Right lobe of liver (tissue), 6 donors: ENCODE data around the gene CALML3. TPM values are rescaled to one million over a fixed set of nuclear protein-coding genes. Genes with fewer than 3 reads are reported as not detected.

Source experiments
- ATAC-seq, 4 donors: fragments of 200-7000 bp; cut with Tn5 transposase; one replicate each; pipeline ENCODE4 v1.9.1; 2020; ENCODE audit warnings: mild to moderate bottlenecking in 4 of 4, moderate library complexity in 4 of 4
- DNase-seq, 3 donors: peaks; one replicate each; pipeline ENCODE4 v3.0.0-alpha.2; 2020
- H3K27ac ChIP-seq, 3 donors: fragments of 200-600 bp; one replicate each; pipeline ENCODE4 v1.8.0; 2022
- H3K27me3 ChIP-seq, 2 donors: fragments of 200-600 bp; one replicate each; pipeline ENCODE4 v1.8.0; 2022
- H3K36me3 ChIP-seq, 4 donors: fragments of 200-600 bp; sonication (generic) in 1 of 4; one replicate each; pipeline versions ENCODE4 v1.5.1 to v1.8.0; 2017 to 2022; ENCODE audit warnings: control low read depth in 1 of 4
- H3K4me1 ChIP-seq, 4 donors: fragments of 200-600 bp; sonication (generic) in 1 of 4; one replicate each; pipeline versions ENCODE4 v1.5.1 to v1.8.0; 2017 to 2022; ENCODE audit warnings: control low read depth in 1 of 4
- H3K4me3 ChIP-seq, 3 donors: fragments of 200-600 bp; one replicate each; pipeline ENCODE4 v1.8.0; 2022
- H3K9me3 ChIP-seq, 4 donors: fragments of 200-600 bp; sonication (generic) in 1 of 4; one replicate each; pipeline versions ENCODE4 v1.5.1 to v1.8.0; 2017 to 2022; ENCODE audit warnings: control low read depth in 1 of 4
- POLR2A ChIP-seq: fragments of 450-650 bp; IDR thresholded peaks from one replicate; pipeline ENCODE4 v1.6.1; 2017; ENCODE audit warnings: antibody characterized with exemption, mild to moderate bottlenecking
- WGBS: methylation state at CpG from one replicate; pipeline ENCODE4 v1.1.6; 2018; ENCODE audit warnings: low coverage, low lambda C conversion rate; ENCODE audit not compliant: insufficient coverage; ENCODE audit errors: missing lambda C conversion rate; 5-methylcytosine and 5-hydroxymethylcytosine counted together
- intact Hi-C, 2 donors: fragments of 100-400 bp; cut with DNase I; formaldehyde crosslinking; loops; one replicate each; pipeline versions ENCODE4 v1.11.2 to v1.14.1; 2022
- total RNA-seq, 6 experiments: library from RNA; depleted of rRNA in 2 of 6; stranded (reverse); fragments of >200 nt in 2 of 6; fragmentation: NEBNext Ultra II Directional in 3 of 6; extraction: Animal tissue kit (Norgen Biotek cat#: 25700) in 3 of 6; gene quantifications; one replicate each; pipeline versions ENCODE4 v1.1.0 to v1.2.4, GENCODE V29; 2016 to 2023
- TF ChIP-seq, protein P1 (sequence below), 4 donors: fragments of 200-600 bp in 3 of 4; fragments of 450-650 bp in 1 of 4; IDR thresholded peaks; one replicate each; pipeline versions ENCODE4 v1.5.1 to v1.8.0; 2016 to 2022; ENCODE audit warnings: antibody characterized with exemption in 4 of 4, mild to moderate bottlenecking in 2 of 4
- donor health status: DM: no; HTN: yes; CAD: no.
- donor health status: DM: no; HTN: no; CAD: no.
- donor health status: DM: no; HTN: no; CAD: no.
- donor health status: DM: no; HTN: yes; CAD: no.
- donor health status: DM: no; HTN: yes; CAD: no.

CALML3 gene
- total RNA-seq, 6 experiments from 2014 or later = 0.22 TPM; not detected in 5

DNA sequence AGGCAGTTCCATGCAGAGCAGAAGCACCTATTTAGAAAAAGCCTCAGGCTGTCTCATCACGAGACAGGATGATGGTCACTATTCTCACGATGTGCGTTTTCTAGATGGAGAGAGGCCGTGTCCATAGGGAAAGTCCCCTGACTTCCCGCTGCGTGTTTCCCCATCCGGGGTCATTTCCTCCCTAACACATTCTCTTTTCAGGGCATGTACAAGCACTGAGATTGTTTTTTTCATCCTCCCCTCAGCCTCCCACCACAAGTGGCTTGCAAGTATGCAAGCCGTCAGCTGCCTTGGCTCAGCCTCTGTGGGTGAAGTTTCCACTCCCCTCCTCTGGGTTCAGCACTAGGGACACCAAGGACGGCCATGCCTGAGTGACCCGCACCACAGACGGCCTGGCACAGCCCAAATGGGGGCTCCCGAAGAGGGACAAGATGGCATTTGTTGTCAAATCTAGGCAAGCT lies 22.7 kb upstream of the CALML3 start:
- intact Hi-C loops = no loop called here
- Histone ChIP-seq H3K27ac (no peak overlapping the region), H3K27me3 (no peaks in the 10 kb centered on the region), H3K4me1 (no peaks in the 10 kb centered on the region), H3K36me3 (no peaks in the 10 kb centered on the region), H3K4me3 (no peak overlapping the region), H3K9me3 (no peaks in the 10 kb centered on the region)
- ATAC-seq (no peak), DNase-seq (no peak)
- WGBS = 69% methylated on average over 6 of the region's 12 CpGs
- TF ChIP-seq, protein P1, sequence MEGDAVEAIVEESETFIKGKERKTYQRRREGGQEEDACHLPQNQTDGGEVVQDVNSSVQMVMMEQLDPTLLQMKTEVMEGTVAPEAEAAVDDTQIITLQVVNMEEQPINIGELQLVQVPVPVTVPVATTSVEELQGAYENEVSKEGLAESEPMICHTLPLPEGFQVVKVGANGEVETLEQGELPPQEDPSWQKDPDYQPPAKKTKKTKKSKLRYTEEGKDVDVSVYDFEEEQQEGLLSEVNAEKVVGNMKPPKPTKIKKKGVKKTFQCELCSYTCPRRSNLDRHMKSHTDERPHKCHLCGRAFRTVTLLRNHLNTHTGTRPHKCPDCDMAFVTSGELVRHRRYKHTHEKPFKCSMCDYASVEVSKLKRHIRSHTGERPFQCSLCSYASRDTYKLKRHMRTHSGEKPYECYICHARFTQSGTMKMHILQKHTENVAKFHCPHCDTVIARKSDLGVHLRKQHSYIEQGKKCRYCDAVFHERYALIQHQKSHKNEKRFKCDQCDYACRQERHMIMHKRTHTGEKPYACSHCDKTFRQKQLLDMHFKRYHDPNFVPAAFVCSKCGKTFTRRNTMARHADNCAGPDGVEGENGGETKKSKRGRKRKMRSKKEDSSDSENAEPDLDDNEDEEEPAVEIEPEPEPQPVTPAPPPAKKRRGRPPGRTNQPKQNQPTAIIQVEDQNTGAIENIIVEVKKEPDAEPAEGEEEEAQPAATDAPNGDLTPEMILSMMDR (IDR thresholded peaks at IDR 0.05) = no peak
- no peak for TF ChIP-seq POLR2A

DNA sequence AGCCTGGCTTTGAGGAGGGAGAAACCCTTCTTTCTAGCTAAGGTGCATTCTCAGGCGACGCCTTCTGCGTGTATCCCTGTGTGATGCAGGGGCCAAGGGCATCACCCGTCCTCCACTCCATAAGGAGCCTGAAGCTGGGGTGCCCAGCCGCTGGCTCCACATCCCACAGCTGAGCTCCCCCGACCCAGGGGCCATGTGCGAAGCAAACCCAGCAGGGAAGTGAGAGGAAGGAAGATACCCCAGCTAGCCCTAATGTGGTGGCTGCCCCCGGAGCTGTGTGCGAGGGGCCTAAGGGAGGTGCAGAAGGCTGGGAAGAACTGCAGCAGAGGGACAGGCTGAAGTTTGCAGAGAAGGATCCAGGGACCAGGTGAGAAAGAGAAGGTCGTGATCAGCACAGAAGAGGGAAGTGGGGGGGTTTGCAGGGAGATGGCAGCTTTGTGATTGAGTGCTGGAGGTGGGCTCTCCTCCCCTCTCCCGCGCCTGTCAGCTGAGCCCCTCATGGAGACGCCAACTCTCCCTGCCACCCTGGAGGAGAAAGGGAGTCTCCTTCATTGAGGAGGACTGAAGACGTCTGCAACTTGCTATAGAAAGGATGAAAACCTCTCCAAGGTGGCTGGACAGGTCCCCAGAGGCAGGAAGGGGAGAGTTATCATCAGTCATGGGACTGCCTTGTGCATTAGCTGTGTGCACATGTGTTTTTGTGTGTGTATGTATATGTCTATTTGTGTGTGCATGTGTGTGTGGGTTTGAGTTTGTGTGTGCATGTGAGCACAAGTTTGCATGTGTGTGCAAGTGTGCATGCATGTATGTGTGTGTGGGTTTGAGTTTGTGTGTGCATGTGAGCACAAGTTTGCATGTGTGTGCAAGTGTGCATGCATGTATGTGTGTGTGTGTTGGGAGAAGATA lies 21.9 kb upstream of the CALML3 start:
- no peak for TF ChIP-seq POLR2A
- TF ChIP-seq, protein P1 (IDR thresholded peaks at IDR 0.05) = no peak
- no peaks in the 10 kb centered on the region for H3K27me3 ChIP-seq
- H3K9me3 ChIP-seq = no peaks in the 10 kb centered on the region
- WGBS = 60% methylated on average over 1 of the region's 14 CpGs
- H3K4me1 ChIP-seq = no peaks in the 10 kb centered on the region
- ATAC-seq (no peak), DNase-seq (no peak)
- H3K36me3 ChIP-seq = no peaks in the 10 kb centered on the region
- no peak overlapping the region for H3K4me3 ChIP-seq
- no peak overlapping the region for H3K27ac ChIP-seq
- intact Hi-C loops = no loop called here

DNA sequence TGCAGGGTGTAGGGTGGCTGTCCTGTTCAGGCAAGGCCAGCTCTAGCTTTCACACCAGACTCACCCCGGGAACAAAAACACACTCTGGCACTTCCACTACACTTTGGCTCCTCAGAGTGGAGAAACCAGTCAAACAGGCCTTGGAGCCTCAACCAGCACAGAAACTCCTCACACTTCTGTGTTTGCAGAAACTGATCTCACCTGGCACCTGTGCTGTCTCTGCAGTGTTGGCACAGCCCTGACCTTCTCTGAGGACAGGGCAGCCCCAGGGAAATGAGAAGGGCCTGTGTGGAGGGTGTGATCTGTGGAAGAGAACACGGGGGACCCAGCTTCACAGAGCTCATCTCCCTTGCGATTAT lies 21.3 kb upstream of the CALML3 start:
- Histone ChIP-seq H3K27me3 (no peaks in the 10 kb centered on the region), H3K27ac (no peak overlapping the region), H3K4me3 (no peak overlapping the region), H3K9me3 (no peaks in the 10 kb centered on the region), H3K4me1 (no peaks in the 10 kb centered on the region), H3K36me3 (no peaks in the 10 kb centered on the region)
- intact Hi-C loops = no loop called here
- WGBS = 76% methylated on average over 3 of the region's 3 CpGs
- peak in 2 of 4 donors; percentile 15 to 42 for ATAC-seq
- TF ChIP-seq, protein P1 (IDR thresholded peaks at IDR 0.05) = no peak
- no peak for TF ChIP-seq POLR2A
- no peak for DNase-seq

DNA sequence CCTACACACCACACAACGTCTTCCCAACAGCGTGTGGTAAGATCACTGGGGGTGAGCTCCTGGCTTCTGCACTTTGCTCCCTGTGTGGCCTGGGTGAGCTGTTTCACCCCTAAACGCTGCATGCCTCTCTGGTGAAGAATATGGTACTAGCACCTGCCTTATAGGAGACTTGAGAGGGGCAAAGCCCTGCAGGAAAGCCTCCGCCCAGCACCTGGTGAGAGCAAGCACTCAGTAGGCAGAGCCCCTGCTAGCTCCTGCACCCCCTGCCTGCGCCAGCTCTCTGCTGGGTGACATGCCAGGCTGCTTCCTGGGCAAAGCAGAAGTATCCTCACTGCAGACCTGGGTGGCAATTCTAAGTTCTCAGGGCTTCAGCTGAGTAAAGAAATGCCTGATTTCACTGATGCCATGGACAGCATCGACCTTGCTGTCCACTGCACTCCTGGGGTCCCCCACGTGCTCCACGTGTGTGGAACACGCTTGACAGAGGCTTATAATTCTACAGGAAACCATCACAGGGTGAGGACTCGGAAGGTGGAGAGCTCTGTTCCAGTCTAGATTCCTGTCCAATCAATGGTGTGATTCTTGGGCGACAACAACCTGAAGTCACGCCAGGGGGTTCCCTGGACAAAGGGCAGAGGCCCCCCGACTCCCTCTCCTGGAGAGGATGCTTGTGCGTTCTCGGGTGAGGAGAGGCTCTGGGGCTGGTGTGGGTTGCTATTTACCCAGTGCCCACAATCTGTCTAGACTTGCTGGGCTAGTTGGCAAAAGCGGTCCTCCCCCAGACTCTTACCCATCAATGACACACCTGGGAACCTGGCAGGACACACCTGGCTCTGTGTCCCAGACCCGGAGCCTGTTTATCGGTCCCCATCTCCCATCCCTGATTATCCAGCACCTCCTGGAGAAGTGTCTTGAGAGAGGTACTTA lies 20.4 kb upstream of the CALML3 start:
- ATAC-seq (no peak), DNase-seq (no peak)
- WGBS = 66% methylated on average over 10 of the region's 18 CpGs
- intact Hi-C loops = no loop called here
- Histone ChIP-seq H3K4me1 (no peaks in the 10 kb centered on the region), H3K27me3 (no peaks in the 10 kb centered on the region), H3K4me3 (no peak overlapping the region), H3K36me3 (no peaks in the 10 kb centered on the region), H3K27ac (no peak overlapping the region), H3K9me3 (no peaks in the 10 kb centered on the region)
- no peak for TF ChIP-seq POLR2A
- TF ChIP-seq, protein P1 (IDR thresholded peaks at IDR 0.05) = no peak
